Adrenal gland (tissue), 5 donors: Measurements from ENCODE around the gene DCN.

ENCODE experiments used
- CTCF ChIP-seq, 6 experiments: fragments of 450-650 bp in 4 of 6; fragments of 200-600 bp in 2 of 6; sonication (generic) in 1 of 6; IDR thresholded peaks; 1 replicate in 5 of 6; 2 replicates in 1 of 6; pipeline versions ENCODE4 v1.5.1 to v1.8.0; 2016 to 2021; ENCODE audit warnings: antibody characterized with exemption in 6 of 6, mild to moderate bottlenecking in 2 of 6, moderate library complexity in 1 of 6
- POLR2A ChIP-seq, 2 donors: fragments of 450-650 bp; IDR thresholded peaks; one replicate each; pipeline ENCODE4 v1.6.1; 2017; ENCODE audit warnings: antibody characterized with exemption in 2 of 2, mild to moderate bottlenecking in 2 of 2, moderate library complexity in 1 of 2
- donor health status: DM: no; HTN: no; CAD: no.

- TF ChIP-seq CTCF (IDR thresholded peaks at IDR 0.05): no peak
- no peak for TF ChIP-seq POLR2A (IDR thresholded peaks at IDR 0.05)
Measured at GRCh38 chr12:91222746-91223145, 40.1 kb upstream of the DCN start.
